Coronary artery (tissue), 2 donors: ENCODE measurements around the gene PHEX.

Experiments used
- DNase-seq: peaks from one replicate; pipeline ENCODE4 v3.0.0-alpha.2; 2017; ENCODE audit warnings: low spot score
- H3K27ac ChIP-seq, 2 donors: fragments of 200-600 bp; sonication (generic); one replicate each; pipeline ENCODE4 v1.5.1; 2016 to 2019
- H3K4me3 ChIP-seq: fragments of 200-600 bp; sonication (generic); 2 replicates; pipeline ENCODE4 v1.5.1; 2016; ENCODE audit warnings: mild to moderate bottlenecking, moderate library complexity
- TF ChIP-seq, protein P1 (sequence below): fragments of 200-600 bp; sonication (generic); IDR thresholded peaks from one replicate; pipeline ENCODE4 v1.5.1; 2019; ENCODE audit warnings: antibody characterized with exemption

Gene PHEX

GRCh38 chrX:22078117-22078516 is 46.0 kb downstream of the PHEX start:
- DNase-seq, result no peak
- no peak overlapping the region for H3K4me3 ChIP-seq
- TF ChIP-seq, protein P1, sequence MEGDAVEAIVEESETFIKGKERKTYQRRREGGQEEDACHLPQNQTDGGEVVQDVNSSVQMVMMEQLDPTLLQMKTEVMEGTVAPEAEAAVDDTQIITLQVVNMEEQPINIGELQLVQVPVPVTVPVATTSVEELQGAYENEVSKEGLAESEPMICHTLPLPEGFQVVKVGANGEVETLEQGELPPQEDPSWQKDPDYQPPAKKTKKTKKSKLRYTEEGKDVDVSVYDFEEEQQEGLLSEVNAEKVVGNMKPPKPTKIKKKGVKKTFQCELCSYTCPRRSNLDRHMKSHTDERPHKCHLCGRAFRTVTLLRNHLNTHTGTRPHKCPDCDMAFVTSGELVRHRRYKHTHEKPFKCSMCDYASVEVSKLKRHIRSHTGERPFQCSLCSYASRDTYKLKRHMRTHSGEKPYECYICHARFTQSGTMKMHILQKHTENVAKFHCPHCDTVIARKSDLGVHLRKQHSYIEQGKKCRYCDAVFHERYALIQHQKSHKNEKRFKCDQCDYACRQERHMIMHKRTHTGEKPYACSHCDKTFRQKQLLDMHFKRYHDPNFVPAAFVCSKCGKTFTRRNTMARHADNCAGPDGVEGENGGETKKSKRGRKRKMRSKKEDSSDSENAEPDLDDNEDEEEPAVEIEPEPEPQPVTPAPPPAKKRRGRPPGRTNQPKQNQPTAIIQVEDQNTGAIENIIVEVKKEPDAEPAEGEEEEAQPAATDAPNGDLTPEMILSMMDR, result no peak
- no peak overlapping the region for H3K27ac ChIP-seq

DNA sequence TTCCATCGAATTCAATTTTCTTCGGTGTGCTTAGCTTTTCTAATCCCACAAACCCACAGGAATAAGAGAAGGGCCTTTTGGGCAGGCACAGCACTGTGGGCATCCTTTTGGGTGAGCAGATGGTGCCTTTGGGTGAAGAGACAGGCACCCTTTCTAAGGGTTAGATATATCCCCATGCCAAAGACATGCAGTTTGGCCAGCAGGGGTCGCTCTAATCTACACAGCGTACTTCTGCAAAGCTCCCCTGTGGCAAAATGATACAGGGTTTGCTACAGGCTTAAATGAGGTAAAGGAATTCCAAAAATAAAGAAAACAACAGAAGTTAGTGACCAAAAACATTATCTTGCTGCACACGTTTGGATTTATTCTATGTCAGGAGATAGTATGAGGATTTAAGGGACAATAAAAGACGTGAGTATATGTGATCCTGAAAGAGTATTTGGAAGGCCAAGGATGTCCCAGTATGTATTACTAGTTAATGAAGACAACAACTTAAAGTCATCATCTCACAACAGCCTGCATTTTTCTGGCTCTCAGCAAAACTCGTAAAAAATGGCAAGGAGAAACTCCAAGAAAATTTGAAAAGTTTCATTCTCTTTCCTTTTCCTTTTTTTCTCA is 49.5 kb downstream of the PHEX start:
- no peak overlapping the region for H3K27ac ChIP-seq
- DNase-seq, result no peak
- TF ChIP-seq, protein P1, result no peak
- no peak overlapping the region for H3K4me3 ChIP-seq

DNA sequence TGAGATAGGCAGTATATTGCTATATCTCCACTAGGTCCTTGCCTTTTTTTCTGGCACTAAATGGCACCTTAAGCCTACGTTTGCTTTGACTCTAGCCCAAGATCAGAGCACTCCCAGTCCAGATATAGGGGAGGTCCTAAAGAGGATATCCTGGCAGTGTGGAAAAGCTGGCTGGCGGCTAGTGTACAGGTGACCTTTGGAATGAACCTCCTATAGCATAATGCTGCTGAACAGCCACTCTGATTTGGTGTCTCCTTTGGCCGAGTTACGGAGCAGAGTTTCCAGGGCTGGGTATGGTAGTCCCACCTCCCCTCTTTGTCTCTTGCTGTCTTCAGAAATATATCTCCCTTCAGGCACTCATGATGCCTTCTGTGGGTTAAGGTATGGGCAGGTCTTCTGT is 53.9 kb downstream of the PHEX start:
- Histone ChIP-seq H3K4me3 (no peak overlapping the region), H3K27ac (no peak overlapping the region)
- TF ChIP-seq, protein P1, result no peak
- no peak for DNase-seq

- TF ChIP-seq, protein P1, result no peak
Measured at GRCh38 chrX:22087011-22087557, 55.0 kb downstream of the PHEX start.

DNA sequence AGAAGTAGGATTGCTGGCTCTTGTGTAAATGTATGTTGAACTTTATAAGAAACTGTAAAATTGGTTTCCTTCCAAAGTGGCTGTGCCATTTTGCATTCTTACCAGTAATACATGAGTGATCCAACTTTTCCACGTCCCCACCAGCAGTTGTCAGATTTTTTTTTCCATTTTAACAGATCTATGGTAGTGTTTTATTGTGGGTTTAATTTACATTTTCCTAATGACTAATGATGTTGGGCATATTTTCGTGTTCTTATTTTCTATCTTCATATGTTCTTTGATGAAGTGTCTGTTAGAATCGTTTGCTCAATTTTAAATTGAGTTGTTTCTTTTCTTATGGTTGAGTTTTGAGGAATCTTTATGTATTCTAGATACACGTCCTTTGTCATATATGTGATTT is 56.2 kb downstream of the PHEX start:
- no peak for DNase-seq
- TF ChIP-seq, protein P1, result no peak
- H3K27ac ChIP-seq, result no peak overlapping the region
- H3K4me3 ChIP-seq, result no peak overlapping the region

More at GRCh38 chrX:22087011-22087557, 55.0 kb downstream of the PHEX start:
- no peak overlapping the region for H3K27ac ChIP-seq
- no peak for DNase-seq
- H3K4me3 ChIP-seq, result no peak overlapping the region

GRCh38 chrX:22090181-22090580 is 58.1 kb downstream of the PHEX start:
- H3K4me3 ChIP-seq, result no peak overlapping the region
- DNase-seq, result no peak
- TF ChIP-seq, protein P1, result no peak
- H3K27ac ChIP-seq, result no peak overlapping the region

DNA sequence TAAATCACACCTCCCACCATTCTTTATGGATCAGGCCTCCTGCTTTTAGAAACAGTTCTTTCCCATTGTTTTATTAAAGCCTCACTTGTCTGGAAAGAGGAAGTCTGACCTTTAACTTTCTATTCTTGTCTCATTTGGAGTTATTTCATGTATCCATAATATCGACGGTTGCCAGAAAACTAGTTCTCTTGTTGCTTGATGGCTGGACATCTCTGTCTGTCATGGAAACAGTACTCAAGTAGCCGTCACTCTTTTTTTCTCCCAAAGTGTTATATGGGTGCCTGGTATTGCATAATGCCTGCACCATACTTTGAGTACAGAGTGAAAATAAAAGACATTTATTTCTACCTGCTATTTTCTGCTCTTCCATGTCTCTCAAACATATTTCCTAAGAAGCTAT is 61.4 kb downstream of the PHEX start:
- Histone ChIP-seq H3K4me3 (no peak overlapping the region), H3K27ac (no peak overlapping the region)
- TF ChIP-seq, protein P1, result no peak
- no peak for DNase-seq
